T-helper 2 cell treated with Interferon-gamma antibody and Interleukin-4, amounts not matched to agents 5 μg/mL and 100 μg/mL, for 36 hours (primary cell): ENCODE results near the gene TTLL3.
A peak's percentile ranks its signal among the peaks of the same experiment; 100 is the strongest.

Experiments used
- DNase-seq: peaks from one replicate; pipeline ENCODE4 v3.0.0; 2021; ENCODE audit warnings: low spot score
- H3K27ac Mint-ChIP-seq: one replicate; pipeline ENCODE4 v1.8.0; 2021; ENCODE audit warnings: mild to moderate bottlenecking, mixed read lengths
- H3K27me3 Mint-ChIP-seq: one replicate; pipeline ENCODE4 v1.8.0; 2021; ENCODE audit warnings: low read depth, mixed read lengths
- H3K36me3 Mint-ChIP-seq: one replicate; pipeline ENCODE4 v1.8.0; 2021; ENCODE audit warnings: low read depth, mixed read lengths
- H3K4me1 Mint-ChIP-seq: one replicate; pipeline ENCODE4 v1.8.0; 2021; ENCODE audit warnings: low read depth, mixed read lengths
- H3K4me3 Mint-ChIP-seq: one replicate; pipeline ENCODE4 v1.8.0; 2022; ENCODE audit warnings: mild to moderate bottlenecking, moderate library complexity, mixed read lengths
- H3K9me3 Mint-ChIP-seq: one replicate; pipeline ENCODE4 v1.8.0; 2021; ENCODE audit warnings: mixed read lengths

Gene TTLL3

GRCh38 chr3:9806688-9807589, 3.1 kb upstream of the TTLL3 start:
- Mint-ChIP-seq H3K4me3 (no peak overlapping the region), H3K36me3 (peaks cover 67% of the 10 kb centered on the region), H3K27ac (no peak overlapping the region), H3K4me1 (peaks cover 32% of the 10 kb centered on the region), H3K9me3 (no peaks in the 10 kb centered on the region), H3K27me3 (no peaks in the 10 kb centered on the region)
- DNase-seq = no peak

- Mint-ChIP-seq H3K4me1 (peaks cover 32% of the 10 kb centered on the region), H3K36me3 (peaks cover 67% of the 10 kb centered on the region), H3K4me3 (peak overlapping the region; percentile 36), H3K27me3 (no peaks in the 10 kb centered on the region), H3K9me3 (no peaks in the 10 kb centered on the region), H3K27ac (peak overlapping the region; percentile 94)
- no peak for DNase-seq
These were observed 2.1 kb upstream of the TTLL3 start for GRCh38 chr3:9807981-9808344.

- Mint-ChIP-seq H3K4me1 (peaks cover 28% of the 10 kb centered on the region), H3K27me3 (no peaks in the 10 kb centered on the region), H3K27ac (peak overlapping the region; percentile 94), H3K4me3 (peak overlapping the region; percentile 36), H3K9me3 (no peaks in the 10 kb centered on the region), H3K36me3 (peaks cover 66% of the 10 kb centered on the region)
- DNase-seq = peak; percentile 42
These were observed 1.6 kb upstream of the TTLL3 start for GRCh38 chr3:9808345-9809037.

GRCh38 chr3:9809239-9809614, 835 bp upstream of the TTLL3 start:
- peaks cover 58% of the 10 kb centered on the region for H3K36me3 Mint-ChIP-seq
- H3K9me3 Mint-ChIP-seq = no peaks in the 10 kb centered on the region
- peaks cover 28% of the 10 kb centered on the region for H3K4me1 Mint-ChIP-seq
- peak overlapping the region; percentile 94 for H3K27ac Mint-ChIP-seq
- no peak for DNase-seq
- H3K27me3 Mint-ChIP-seq = no peaks in the 10 kb centered on the region
- H3K4me3 Mint-ChIP-seq = peak overlapping the region; percentile 86

- no peaks in the 10 kb centered on the region for H3K9me3 Mint-ChIP-seq
- peaks cover 47% of the 10 kb centered on the region for H3K36me3 Mint-ChIP-seq
- H3K27me3 Mint-ChIP-seq = no peaks in the 10 kb centered on the region
- H3K4me3 Mint-ChIP-seq = peak overlapping the region; percentile 14
- peak overlapping the region; percentile 33 for H3K27ac Mint-ChIP-seq
- DNase-seq = no peak
- H3K4me1 Mint-ChIP-seq = peaks cover 28% of the 10 kb centered on the region
These were observed 340 bp downstream of the TTLL3 start for GRCh38 chr3:9810433-9810770.

- Mint-ChIP-seq H3K36me3 (peaks cover 44% of the 10 kb centered on the region), H3K4me3 (peak overlapping the region; percentile 14), H3K4me1 (peaks cover 28% of the 10 kb centered on the region), H3K9me3 (no peaks in the 10 kb centered on the region), H3K27me3 (no peaks in the 10 kb centered on the region), H3K27ac (peak overlapping the region; percentile 33)
- DNase-seq = no peak
These were observed 784 bp downstream of the TTLL3 start for GRCh38 chr3:9810846-9811245.

GRCh38 chr3:9812870-9813483, 2.9 kb downstream of the TTLL3 start:
- no peak for DNase-seq
- peaks cover 22% of the 10 kb centered on the region for H3K4me1 Mint-ChIP-seq
- H3K27me3 Mint-ChIP-seq = no peaks in the 10 kb centered on the region
- H3K9me3 Mint-ChIP-seq = no peaks in the 10 kb centered on the region
- no peak overlapping the region for H3K27ac Mint-ChIP-seq
- H3K4me3 Mint-ChIP-seq = no peak overlapping the region
- peaks cover 28% of the 10 kb centered on the region for H3K36me3 Mint-ChIP-seq

- H3K4me1 Mint-ChIP-seq = peaks cover 2% of the 10 kb centered on the region
These were observed 5.9 kb downstream of the TTLL3 start for GRCh38 chr3:9815986-9816385.

GRCh38 chr3:9817436-9817835, 7.4 kb downstream of the TTLL3 start:
- Mint-ChIP-seq H3K27ac (no peak overlapping the region), H3K4me3 (no peak overlapping the region), H3K36me3 (peaks cover 13% of the 10 kb centered on the region), H3K4me1 (no peaks in the 10 kb centered on the region), H3K9me3 (no peaks in the 10 kb centered on the region), H3K27me3 (no peaks in the 10 kb centered on the region)
- no peak for DNase-seq

More at GRCh38 chr3:9815986-9816385, 5.9 kb downstream of the TTLL3 start:
- Mint-ChIP-seq H3K27ac (no peak overlapping the region), H3K36me3 (peaks cover 22% of the 10 kb centered on the region), H3K4me3 (no peak overlapping the region), H3K9me3 (no peaks in the 10 kb centered on the region), H3K27me3 (no peaks in the 10 kb centered on the region)
- no peak for DNase-seq

- no peak for DNase-seq
- Mint-ChIP-seq H3K36me3 (peaks cover 7% of the 10 kb centered on the region), H3K4me1 (no peaks in the 10 kb centered on the region), H3K4me3 (no peak overlapping the region), H3K9me3 (no peaks in the 10 kb centered on the region), H3K27ac (no peak overlapping the region), H3K27me3 (no peaks in the 10 kb centered on the region)
These were observed 8.7 kb downstream of the TTLL3 start for GRCh38 chr3:9818666-9819335.

GRCh38 chr3:9820543-9820942, 10.5 kb downstream of the TTLL3 start:
- no peak for DNase-seq
- no peaks in the 10 kb centered on the region for H3K4me1 Mint-ChIP-seq
- no peak overlapping the region for H3K27ac Mint-ChIP-seq
- H3K9me3 Mint-ChIP-seq = no peaks in the 10 kb centered on the region
- no peaks in the 10 kb centered on the region for H3K27me3 Mint-ChIP-seq
- peaks cover 10% of the 10 kb centered on the region for H3K36me3 Mint-ChIP-seq
- H3K4me3 Mint-ChIP-seq = no peak overlapping the region

GRCh38 chr3:9820946-9821345, 10.9 kb downstream of the TTLL3 start:
- H3K36me3 Mint-ChIP-seq = peaks cover 10% of the 10 kb centered on the region
- H3K9me3 Mint-ChIP-seq = no peaks in the 10 kb centered on the region
- DNase-seq = no peak
- H3K4me3 Mint-ChIP-seq = no peak overlapping the region
- H3K27ac Mint-ChIP-seq = no peak overlapping the region
- no peaks in the 10 kb centered on the region for H3K27me3 Mint-ChIP-seq
- no peaks in the 10 kb centered on the region for H3K4me1 Mint-ChIP-seq

- Mint-ChIP-seq H3K4me3 (no peak overlapping the region), H3K4me1 (no peaks in the 10 kb centered on the region), H3K36me3 (peaks cover 15% of the 10 kb centered on the region), H3K27me3 (no peaks in the 10 kb centered on the region), H3K9me3 (no peaks in the 10 kb centered on the region), H3K27ac (no peak overlapping the region)
- no peak for DNase-seq
These were observed 15.5 kb downstream of the TTLL3 start for GRCh38 chr3:9825451-9826040.
